IMR-90 (cell line): ENCODE data around the gene TEX264. TPM values are rescaled to one million over a fixed set of nuclear protein-coding genes. Genes with fewer than 3 reads are reported as not detected.

ENCODE experiments used
- ATAC-seq: fragments of 200-7000 bp; cut with Tn5 transposase; 2 replicates; pipeline ENCODE4 v1.9.1; 2020; ENCODE audit warnings: low read depth, mild to moderate bottlenecking, moderate library complexity
- BruUV-seq: library from RNA; stranded (reverse); fragments of 400-500 nt; replicated peaks from 2 replicates; lab custom pipeline; 2021; lab: Mats Ljungman, UMichigan
- CTCF ChIA-PET: fragments of 300-600 bp; formaldehyde crosslinking; extraction: SDS; loops from one replicate; lab custom pipeline; 2021; ENCODE audit warnings: antibody characterized with exemption; lab: Yijun Ruan, JAX
- POLR2A ChIA-PET: fragments of 300-600 bp; sonication (Branson Sonifier 250); formaldehyde crosslinking; loops from one replicate; lab custom pipeline; 2022; ENCODE audit warnings: antibody characterized with exemption; ENCODE audit not compliant: unreplicated experiment; lab: Charles Lee
- DNase-seq: peaks from one replicate; pipeline ENCODE4 v3.0.0; 2013
- H2AFZ ChIP-seq: replicated peaks from 2 replicates; pipeline ENCODE3; 2013; ENCODE audit warnings: low read length, mild to moderate bottlenecking; ENCODE audit not compliant: poor library complexity
- H2AK5ac ChIP-seq: 2 replicates; pipeline ENCODE4 v1.6.1; 2013; ENCODE audit warnings: low read depth, low read length, inconsistent platforms
- H2AK9ac ChIP-seq: replicated peaks from 2 replicates; pipeline ENCODE3; 2013; ENCODE audit warnings: mild to moderate bottlenecking, low read depth, low read length, moderate library complexity; ENCODE audit not compliant: poor library complexity
- H2BK120ac ChIP-seq: 2 replicates; pipeline ENCODE4 v1.6.1; 2013; ENCODE audit warnings: low read depth, low read length, inconsistent platforms
- H2BK15ac ChIP-seq: 3 replicates; pipeline ENCODE4 v1.6.1; 2013; ENCODE audit warnings: low read depth, low read length, inconsistent platforms
- H2BK20ac ChIP-seq: 2 replicates; pipeline ENCODE4 v1.6.1; 2013; ENCODE audit warnings: low read depth, mild to moderate bottlenecking, inconsistent platforms, low read length, moderate library complexity
- H2BK5ac ChIP-seq: 2 replicates; pipeline ENCODE4 v1.6.1; 2013; ENCODE audit warnings: mild to moderate bottlenecking, low read depth, low read length, inconsistent platforms; ENCODE audit not compliant: poor library complexity, severe bottlenecking
- H3K14ac ChIP-seq: replicated peaks from 2 replicates; pipeline ENCODE4 v1.6.1; 2013; ENCODE audit warnings: low read depth, low read length, inconsistent platforms
- H3K18ac ChIP-seq: 2 replicates; pipeline ENCODE4 v1.6.1; 2013; ENCODE audit warnings: low read depth, low read length, control low read depth
- H3K23ac ChIP-seq: 2 replicates; pipeline ENCODE4 v1.6.1; 2013; ENCODE audit warnings: low read depth, low read length, inconsistent platforms
- H3K27ac ChIP-seq: 2 replicates; pipeline ENCODE4 v1.5.1; 2013; ENCODE audit warnings: mild to moderate bottlenecking, control low read depth, low read length; ENCODE audit not compliant: insufficient read depth
- H3K27me3 ChIP-seq: 2 replicates; pipeline ENCODE4 v1.6.1; 2013; ENCODE audit warnings: low read length; ENCODE audit not compliant: control insufficient read depth, insufficient read depth
- H3K36me3 ChIP-seq: 2 replicates; pipeline ENCODE4 v1.6.1; 2013; ENCODE audit warnings: low read length, mixed read lengths; ENCODE audit not compliant: control insufficient read depth, insufficient read depth
- H3K4ac ChIP-seq: 2 replicates; pipeline ENCODE4 v1.6.1; 2013; ENCODE audit warnings: low read depth, low read length, inconsistent platforms
- H3K4me1 ChIP-seq: 2 replicates; pipeline ENCODE4 v1.6.1; 2013; ENCODE audit warnings: low read length, mixed read lengths; ENCODE audit not compliant: control insufficient read depth, insufficient read depth
- H3K4me2 ChIP-seq: 2 replicates; pipeline ENCODE4 v1.6.1; 2013; ENCODE audit warnings: low read depth, mild to moderate bottlenecking, control low read depth, low read length, moderate library complexity
- H3K4me3 ChIP-seq: 2 replicates; pipeline ENCODE4 v1.5.1; 2013; ENCODE audit warnings: low read depth, mild to moderate bottlenecking, control low read depth, low read length, moderate library complexity; ENCODE audit not compliant: insufficient read depth
- H3K56ac ChIP-seq: 2 replicates; pipeline ENCODE4 v1.6.1; 2013; ENCODE audit warnings: low read length, inconsistent platforms; ENCODE audit not compliant: insufficient read depth; ENCODE audit errors: extremely low read depth
- H3K79me1 ChIP-seq, 2 experiments: 2 replicates each; pipeline ENCODE4 v1.6.1; 2013; ENCODE audit warnings: low read length in 2 of 2, inconsistent platforms in 1 of 2, low read depth in 1 of 2
- H3K9ac ChIP-seq: 2 replicates; pipeline ENCODE4 v1.6.1; 2013; ENCODE audit warnings: low read depth, low read length, control low read depth
- H3K9me1 ChIP-seq: 2 replicates; pipeline ENCODE4 v1.6.1; 2013; ENCODE audit warnings: low read length, inconsistent platforms; ENCODE audit not compliant: insufficient read depth
- H3K9me3 ChIP-seq: 2 replicates; pipeline ENCODE4 v1.6.1; 2013; ENCODE audit warnings: low read length; ENCODE audit not compliant: control insufficient read depth, insufficient read depth
- H4K20me1 ChIP-seq: 2 replicates; pipeline ENCODE4 v1.6.1; 2013; ENCODE audit warnings: low read length, inconsistent platforms; ENCODE audit not compliant: insufficient read depth
- H4K5ac ChIP-seq: 2 replicates; pipeline ENCODE4 v1.6.1; 2013; ENCODE audit warnings: mild to moderate bottlenecking, low read depth, low read length, control low read depth
- H4K8ac ChIP-seq, 2 experiments: 2 replicates each; pipeline ENCODE4 v1.6.1; 2013; ENCODE audit warnings: low read depth in 2 of 2, low read length in 2 of 2, control low read depth in 1 of 2, inconsistent platforms in 1 of 2
- H4K91ac ChIP-seq: 2 replicates; pipeline ENCODE4 v1.6.1; 2013; ENCODE audit warnings: low read depth, low read length, inconsistent platforms; ENCODE audit not compliant: insufficient read depth
- CTCF ChIP-seq: conservative IDR thresholded peaks from 2 replicates; pipeline ENCODE4 v1.5.1; 2012; ENCODE audit warnings: mild to moderate bottlenecking, low read depth, low read length, improper control_type of control experiment
- MXI1 ChIP-seq: IDR thresholded peaks from 2 replicates; pipeline ENCODE4 v1.6.1; 2012; ENCODE audit warnings: low read depth, mild to moderate bottlenecking, low read length, moderate library complexity, borderline replicate concordance
- RAD21 ChIP-seq: IDR thresholded peaks from 2 replicates; pipeline ENCODE4 v1.6.1; 2012; ENCODE audit warnings: low read length, improper control_type of control experiment
- WGBS, 2 experiments: methylation state at CpG; one replicate each; pipeline versions ENCODE4 v1.1.5 to v1.1.7; 2013; ENCODE audit warnings: missing lambda C conversion rate in 2 of 2; ENCODE audit not compliant: insufficient read length in 1 of 2; ENCODE audit errors: extremely low coverage in 2 of 2; 5-methylcytosine and 5-hydroxymethylcytosine counted together
- dilution Hi-C: fragments of 300-500 bp; cut with HindIII; formaldehyde crosslinking; loops from one replicate; pipeline ENCODE4 v1.14.3; 2018; ENCODE audit warnings: low sequenced_read_pairs; ENCODE audit not compliant: unreplicated experiment
- in situ Hi-C: fragments of 300-500 bp; cut with MboI; formaldehyde crosslinking; loops from 3 replicates; pipeline ENCODE4 v1.14.3; 2019; ENCODE audit warnings: low sequenced_read_pairs, inconsistent platforms, mixed read lengths
- intact Hi-C: fragments of 100-400 bp; cut with micrococcal nuclease; formaldehyde crosslinking; loops from 2 replicates; pipeline ENCODE4 v1.10.0; 2022
- polyA plus RNA-seq, 3 experiments: library from polyadenylated mRNA; depleted of rRNA; stranded (reverse); fragments of >200 nt; gene quantifications; 2 replicates each; pipeline ENCODE4 v1.2.3, GENCODE V29; 2012; ENCODE audit warnings: low replicate concordance in 1 of 3
- total RNA-seq: library from RNA; depleted of rRNA; stranded (reverse); fragments of >200 nt; gene quantifications from 2 replicates; pipeline ENCODE4 v1.2.3, GENCODE V29; 2012

Gene TEX264
- total and polyA plus RNA-seq, 2 of the 4 experiments (the other 2 are of a cell fraction), result 30.3 to 45.0 TPM

- no peak overlapping the region for H4K91ac ChIP-seq
- no peak overlapping the region for H3K56ac ChIP-seq
- ATAC-seq (peak; percentile 44), DNase-seq (peak; percentile 3)
- no peak overlapping the region for H2AK5ac ChIP-seq
- no peak overlapping the region for H3K4ac ChIP-seq
- TF ChIP-seq RAD21, result peak; percentile 19; the same call in 1 of the 2 replicates
- peak; percentile 27 for TF ChIP-seq CTCF
- TF ChIP-seq MXI1, result no peak
- H3K14ac ChIP-seq, result no peak overlapping the region
- no peak overlapping the region for H2BK15ac ChIP-seq
- no peak overlapping the region for H3K23ac ChIP-seq
- H4K5ac ChIP-seq, result no peak overlapping the region
- H4K8ac ChIP-seq, result no peak overlapping the region
- intact Hi-C loops, result no loop called here
- no TSS peak for BruUV-seq
- dilution Hi-C loops, result no loop called here
- ChIA-PET POLR2A (no interaction called here), CTCF (no interaction called here)
- no peaks in the 10 kb centered on the region for H4K20me1 ChIP-seq
- no peak overlapping the region for H3K27ac ChIP-seq
- no peaks in the 10 kb centered on the region for H3K9me1 ChIP-seq
- H3K79me1 ChIP-seq, result no peaks in the 10 kb centered on the region; a peak in 2 of 4 replicates
- H3K4me1 ChIP-seq, result no peaks in the 10 kb centered on the region
- WGBS, 2 experiments, result no CpG with 5 or more reads among the region's 2 CpGs
- in situ Hi-C loops, result no loop called here
- H3K9ac ChIP-seq, result no peak overlapping the region
- no peak overlapping the region for H3K4me2 ChIP-seq
- H3K4me3 ChIP-seq, result no peak overlapping the region
- no peaks in the 10 kb centered on the region for H3K27me3 ChIP-seq
- H2AK9ac ChIP-seq, result no peak overlapping the region
- H3K9me3 ChIP-seq, result no peaks in the 10 kb centered on the region
- H3K36me3 ChIP-seq, result peaks cover 58% of the 10 kb centered on the region
- H2BK5ac ChIP-seq, result no peak overlapping the region
- no peak overlapping the region for H2AFZ ChIP-seq
- H3K18ac ChIP-seq, result no peak overlapping the region
- no peak overlapping the region for H2BK20ac ChIP-seq
- no peak overlapping the region for H2BK120ac ChIP-seq
These were observed 28.6 kb upstream of the TEX264 start for GRCh38 chr3:51642462-51642861.
